GM19452 (cell line): ENCODE data around the gene GHRH.

ENCODE experiments used
- ATAC-seq: cut with Tn5 transposase; IDR thresholded peaks from one replicate; pipeline ENCODE4 v1.9.1; 2021; ENCODE audit not compliant: unreplicated experiment

The GHRH gene

DNA sequence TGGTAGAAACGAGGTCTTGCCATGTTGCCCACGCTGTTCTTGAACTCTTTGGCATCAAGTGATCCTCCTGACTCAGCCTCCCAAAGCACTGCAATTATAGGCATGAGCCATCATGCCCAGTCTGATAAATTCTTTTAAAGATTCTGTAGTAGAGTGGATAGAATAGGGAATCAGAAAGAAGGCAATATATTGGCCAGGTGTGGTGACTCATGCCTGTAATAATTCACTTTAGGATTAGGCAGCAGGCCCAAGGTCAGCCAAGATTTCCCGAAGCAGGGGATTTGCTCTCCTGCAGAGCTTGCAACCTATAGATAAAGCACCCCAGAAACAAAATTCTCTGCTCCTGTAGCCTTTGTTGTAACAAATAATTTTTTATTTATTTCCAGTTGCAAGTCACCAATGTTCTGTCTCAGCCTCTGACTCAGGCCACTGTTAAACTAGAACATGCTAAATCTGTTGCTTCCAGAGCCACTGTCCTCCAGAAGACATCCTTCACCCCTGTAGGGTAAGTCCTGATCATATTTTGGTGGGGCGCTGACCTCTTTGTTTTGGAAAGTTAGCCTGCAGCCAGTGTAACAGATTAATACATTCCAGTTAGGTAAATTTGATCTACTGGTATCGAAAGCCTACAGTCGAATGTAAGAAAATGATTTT is 51.8 kb downstream of the GHRH start:
- no peak for ATAC-seq

- ATAC-seq, result no peak
These were observed 52.4 kb downstream of the GHRH start for GRCh38 chr20:37209193-37209592.

- ATAC-seq, result no peak
These were observed 54.4 kb downstream of the GHRH start for GRCh38 chr20:37207171-37207570.

DNA sequence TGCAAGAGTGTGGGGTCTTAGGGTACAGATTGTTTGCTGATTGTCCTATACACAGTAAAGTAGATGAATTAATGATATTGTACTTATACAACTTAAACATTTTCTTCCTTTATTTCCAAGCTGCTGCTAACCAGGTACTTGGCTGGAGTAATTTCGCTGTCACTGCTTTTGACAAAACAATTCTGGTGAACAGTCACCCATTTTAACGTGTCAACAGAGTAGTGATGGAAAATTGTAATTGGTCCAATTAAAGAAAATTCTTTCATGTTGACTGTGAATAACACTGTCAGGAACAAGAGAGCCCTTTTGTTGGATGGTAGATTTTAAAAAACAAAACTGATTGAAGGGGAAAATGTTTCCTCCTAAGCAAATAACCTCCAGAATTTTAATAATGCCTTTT is 55.8 kb downstream of the GHRH start:
- no peak for ATAC-seq

DNA sequence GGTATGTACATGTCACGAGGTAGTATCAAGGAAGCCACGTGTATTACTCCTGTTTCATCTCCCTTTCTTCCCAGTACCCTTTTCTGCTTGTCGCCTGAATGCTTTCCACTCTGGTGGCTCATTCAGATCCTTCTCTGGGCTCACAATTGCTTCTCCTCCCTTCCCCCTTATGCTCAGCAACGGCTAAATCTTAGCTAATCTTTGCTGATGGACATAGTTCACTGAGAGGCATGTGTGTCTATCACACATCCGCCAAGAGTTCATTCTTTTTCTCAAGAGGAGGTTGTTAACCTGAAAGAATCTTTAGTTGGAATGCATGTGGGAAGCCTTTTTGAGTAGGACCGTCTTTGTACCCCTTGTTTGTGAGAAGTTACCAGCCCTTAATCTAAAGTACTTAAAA is 56.5 kb downstream of the GHRH start:
- no peak for ATAC-seq

GRCh38 chr20:37204056-37204455 is 57.6 kb downstream of the GHRH start:
- ATAC-seq, result no peak

DNA sequence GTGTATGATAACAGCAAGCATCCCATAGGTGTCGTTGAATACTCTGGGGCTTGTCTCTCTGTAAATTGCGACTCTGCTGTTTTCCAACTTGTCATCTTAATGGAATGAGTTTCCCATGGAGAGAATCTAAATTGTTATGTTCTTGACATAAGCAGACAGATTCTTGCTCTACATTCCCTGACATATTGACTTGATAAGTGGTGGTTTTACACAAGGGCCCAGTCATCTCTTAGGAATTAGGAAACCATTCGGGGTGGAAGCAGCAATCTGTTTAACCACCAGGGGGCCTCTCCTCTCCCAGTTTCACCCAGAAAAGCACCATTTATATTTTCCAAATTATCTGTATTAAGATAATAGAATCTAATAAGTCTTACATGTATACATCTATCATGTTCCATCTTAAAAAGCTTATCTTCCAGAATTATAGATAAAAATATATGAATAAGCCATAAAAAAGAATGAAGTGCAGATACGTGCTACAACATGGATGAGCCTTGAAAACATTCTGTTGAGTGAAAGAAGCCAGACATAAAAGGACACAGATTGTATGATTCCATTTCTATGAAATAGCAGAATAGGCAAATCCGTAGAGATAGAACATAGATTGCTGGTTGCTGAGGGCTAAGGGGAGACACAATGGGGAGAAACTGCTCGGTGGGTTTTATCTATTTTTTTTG is 59.2 kb downstream of the GHRH start:
- ATAC-seq, result no peak

- ATAC-seq, result no peak
These were observed 59.8 kb downstream of the GHRH start for GRCh38 chr20:37201827-37202162.
